H9 (cell line): Measurements from ENCODE around the gene NFE2L2. TPM values are rescaled to one million over a fixed set of nuclear protein-coding genes. Genes with fewer than 3 reads are reported as not detected.

Experiments used
- DNase-seq: peaks from one replicate; pipeline ENCODE4 v3.0.0-alpha.2; 2017
- H2AFZ ChIP-seq: one replicate; pipeline ENCODE4 v1.6.1; 2013; ENCODE audit warnings: mild to moderate bottlenecking, low read length, control low read depth, moderate library complexity
- H2AK5ac ChIP-seq: 2 replicates; pipeline ENCODE4 v1.6.1; 2013; ENCODE audit warnings: low read length, control low read depth, mixed read lengths; ENCODE audit not compliant: insufficient read length
- H2BK120ac ChIP-seq: one replicate; pipeline ENCODE4 v1.6.1; 2013; ENCODE audit warnings: low read depth, mild to moderate bottlenecking, low read length, control low read depth, inconsistent platforms; ENCODE audit not compliant: poor library complexity, severe bottlenecking
- H2BK12ac ChIP-seq: 2 replicates; pipeline ENCODE4 v1.6.1; 2013; ENCODE audit warnings: low read length, control low read depth, mixed read lengths, low read depth; ENCODE audit not compliant: insufficient read length
- H2BK15ac ChIP-seq: 2 replicates; pipeline ENCODE4 v1.6.1; 2013; ENCODE audit warnings: low read depth, low read length, control low read depth
- H2BK20ac ChIP-seq: one replicate; pipeline ENCODE4 v1.6.1; 2013; ENCODE audit warnings: low read depth, mild to moderate bottlenecking, low read length, control low read depth, inconsistent platforms; ENCODE audit not compliant: poor library complexity, severe bottlenecking
- H2BK5ac ChIP-seq: 2 replicates; pipeline ENCODE4 v1.6.1; 2013; ENCODE audit warnings: low read length, control low read depth, mixed read lengths; ENCODE audit not compliant: insufficient read length
- H3K14ac ChIP-seq: 2 replicates; pipeline ENCODE4 v1.6.1; 2013; ENCODE audit warnings: low read length, control low read depth; ENCODE audit not compliant: insufficient read depth
- H3K18ac ChIP-seq: 2 replicates; pipeline ENCODE4 v1.6.1; 2013; ENCODE audit warnings: low read depth, mild to moderate bottlenecking, mixed read lengths, low read length, control low read depth; ENCODE audit not compliant: insufficient read length
- H3K23ac ChIP-seq: 2 replicates; pipeline ENCODE4 v1.6.1; 2013; ENCODE audit warnings: low read length, control low read depth, mixed read lengths, low read depth; ENCODE audit not compliant: insufficient read length
- H3K23me2 ChIP-seq: 2 replicates; pipeline ENCODE4 v1.6.1; 2013; ENCODE audit warnings: low read depth, mild to moderate bottlenecking, mixed read lengths, low read length, control low read depth; ENCODE audit not compliant: insufficient read length, poor library complexity, severe bottlenecking
- H3K27ac ChIP-seq: 2 replicates; pipeline ENCODE4 v1.5.1; 2013; ENCODE audit warnings: low read length, control low read depth, mixed read lengths, low read depth; ENCODE audit not compliant: insufficient read length
- H3K27me3 ChIP-seq: 2 replicates; pipeline ENCODE4 v1.6.1; 2013; ENCODE audit warnings: low read length, control low read depth, inconsistent platforms; ENCODE audit not compliant: insufficient read depth
- H3K4ac ChIP-seq: 2 replicates; pipeline ENCODE4 v1.6.1; 2013; ENCODE audit warnings: low read depth, mild to moderate bottlenecking, control low read depth, inconsistent platforms, low read length, moderate library complexity
- H3K4me1 ChIP-seq: 2 replicates; pipeline ENCODE4 v1.6.1; 2013; ENCODE audit warnings: low read length, control low read depth, inconsistent platforms; ENCODE audit not compliant: insufficient read depth
- H3K4me2 ChIP-seq: 2 replicates; pipeline ENCODE4 v1.6.1; 2013; ENCODE audit warnings: low read length, control low read depth, mixed read lengths; ENCODE audit not compliant: insufficient read length, insufficient read depth
- H3K56ac ChIP-seq: 2 replicates; pipeline ENCODE4 v1.6.1; 2013; ENCODE audit warnings: low read depth, mild to moderate bottlenecking, mixed read lengths, low read length, control low read depth; ENCODE audit not compliant: insufficient read length
- H3K79me1 ChIP-seq: 2 replicates; pipeline ENCODE4 v1.6.1; 2013; ENCODE audit warnings: low read depth, mild to moderate bottlenecking, moderate library complexity, low read length, control low read depth, inconsistent platforms; ENCODE audit not compliant: insufficient read depth, poor library complexity, severe bottlenecking
- H3K79me2 ChIP-seq: 2 replicates; pipeline ENCODE4 v1.6.1; 2013; ENCODE audit warnings: low read length, control low read depth, inconsistent platforms; ENCODE audit not compliant: insufficient read depth
- H3K9ac ChIP-seq: 2 replicates; pipeline ENCODE4 v1.6.1; 2013; ENCODE audit warnings: low read length, control low read depth, mixed read lengths; ENCODE audit not compliant: insufficient read length; ENCODE audit errors: extremely low read depth
- H3K9me3 ChIP-seq: one replicate; pipeline ENCODE4 v1.6.1; 2013; ENCODE audit warnings: low read depth, low read length, inconsistent platforms; ENCODE audit not compliant: control insufficient read depth
- H3T11ph ChIP-seq: one replicate; pipeline ENCODE4 v1.6.1; 2013; ENCODE audit warnings: mild to moderate bottlenecking, low read length, control low read depth, inconsistent platforms
- H4K20me1 ChIP-seq: one replicate; pipeline ENCODE4 v1.6.1; 2013; ENCODE audit not compliant: control insufficient read depth, insufficient read length, insufficient read depth
- H4K5ac ChIP-seq: 2 replicates; pipeline ENCODE4 v1.6.1; 2013; ENCODE audit warnings: low read depth, mild to moderate bottlenecking, mixed read lengths, low read length, control low read depth; ENCODE audit not compliant: insufficient read length
- H4K8ac ChIP-seq: replicated peaks from 2 replicates; pipeline ENCODE4 v1.6.1; 2013; ENCODE audit warnings: low read length, control low read depth, mixed read lengths, low read depth; ENCODE audit not compliant: insufficient read length
- H4K91ac ChIP-seq: 2 replicates; pipeline ENCODE4 v1.6.1; 2013; ENCODE audit warnings: low read depth, mild to moderate bottlenecking, moderate library complexity, mixed read lengths, low read length, control low read depth; ENCODE audit not compliant: insufficient read length
- H3K27ac Mint-ChIP-seq, 3 experiments: 2 replicates in 2 of 3; 3 replicates in 1 of 3; pipeline ENCODE4 v1.8.0; 2020 to 2021; ENCODE audit warnings: mixed read lengths in 3 of 3, mild to moderate bottlenecking in 1 of 3, moderate library complexity in 1 of 3
- H3K27me3 Mint-ChIP-seq: 2 replicates; pipeline ENCODE4 v1.8.0; 2021; ENCODE audit warnings: low read depth, mild to moderate bottlenecking, moderate library complexity, mixed read lengths
- H3K36me3 Mint-ChIP-seq, 3 experiments: 2 replicates in 2 of 3; 3 replicates in 1 of 3; pipeline ENCODE4 v1.8.0; 2020 to 2021; ENCODE audit warnings: low read depth in 3 of 3, mixed read lengths in 3 of 3; ENCODE audit not compliant: insufficient read depth in 1 of 3
- H3K4me1 Mint-ChIP-seq, 2 experiments: 2 replicates each; pipeline ENCODE4 v1.8.0; 2020; ENCODE audit warnings: mixed read lengths in 2 of 2
- H3K4me3 Mint-ChIP-seq, 2 experiments: 2 replicates in 1 of 2; 3 replicates in 1 of 2; pipeline ENCODE4 v1.8.0; 2020 to 2021; ENCODE audit warnings: mild to moderate bottlenecking in 2 of 2, mixed read lengths in 2 of 2, moderate library complexity in 1 of 2
- H3K9me3 Mint-ChIP-seq, 2 experiments: 2 replicates in 1 of 2; 3 replicates in 1 of 2; pipeline ENCODE4 v1.8.0; 2020; ENCODE audit warnings: mild to moderate bottlenecking in 2 of 2, mixed read lengths in 2 of 2, moderate library complexity in 1 of 2
- total RNA-seq: library from RNA; stranded (reverse); gene quantifications from 2 replicates; pipeline ENCODE4 v1.2.1, GENCODE V29; 2021
- TF ChIP-seq, protein P1 (sequence below): fragments of 200-600 bp; sonication (generic); conservative IDR thresholded peaks from 3 replicates; pipeline ENCODE4 v1.8.0; 2021; ENCODE audit warnings: antibody characterized with exemption, mild to moderate bottlenecking

The NFE2L2 gene
- total RNA-seq, 1 experiment from 2014 or later: 42.5 TPM

DNA sequence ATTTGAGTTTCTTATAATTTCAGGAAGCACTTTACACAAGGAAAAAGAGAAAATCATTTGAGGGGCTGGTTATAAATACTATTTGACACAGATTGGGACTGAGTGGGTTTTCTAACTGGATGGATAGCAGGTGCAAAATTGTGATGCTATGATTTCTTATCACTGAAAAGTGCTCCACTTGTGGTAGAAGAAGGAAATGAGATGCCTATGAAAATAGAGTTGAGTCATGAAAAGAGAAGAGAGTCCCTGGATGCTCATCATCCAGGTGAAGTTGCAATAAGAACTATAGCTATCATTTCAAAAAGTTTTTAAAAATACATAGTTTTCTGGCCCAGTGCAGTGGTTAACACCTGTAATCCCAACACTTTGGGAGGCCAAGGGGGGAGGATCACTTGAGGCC lies 39.4 kb upstream of the NFE2L2 start:
- H4K8ac ChIP-seq: no peak overlapping the region
- no peak overlapping the region for H3K27ac ChIP-seq
- DNase-seq: no peak
- H3K36me3 Mint-ChIP-seq: no peaks in the 10 kb centered on the region
- H3K23me2 ChIP-seq: no peaks in the 10 kb centered on the region
- no peak overlapping the region for H3T11ph ChIP-seq
- H3K27me3 Mint-ChIP-seq: peaks cover 4% of the 10 kb centered on the region
- no peak overlapping the region for H2BK5ac ChIP-seq
- H2BK20ac ChIP-seq: no peak overlapping the region
- no peaks in the 10 kb centered on the region for H3K9me3 ChIP-seq
- H3K4ac ChIP-seq: no peak overlapping the region
- H3K79me1 ChIP-seq: no peaks in the 10 kb centered on the region
- no peaks in the 10 kb centered on the region for H4K20me1 ChIP-seq
- no peak overlapping the region for H3K18ac ChIP-seq
- H2BK12ac ChIP-seq: no peak overlapping the region
- no peak overlapping the region for H4K91ac ChIP-seq
- H3K4me1 Mint-ChIP-seq: no peaks in the 10 kb centered on the region
- H3K27ac Mint-ChIP-seq: no peak overlapping the region
- H3K23ac ChIP-seq: no peak overlapping the region
- TF ChIP-seq, protein P1, sequence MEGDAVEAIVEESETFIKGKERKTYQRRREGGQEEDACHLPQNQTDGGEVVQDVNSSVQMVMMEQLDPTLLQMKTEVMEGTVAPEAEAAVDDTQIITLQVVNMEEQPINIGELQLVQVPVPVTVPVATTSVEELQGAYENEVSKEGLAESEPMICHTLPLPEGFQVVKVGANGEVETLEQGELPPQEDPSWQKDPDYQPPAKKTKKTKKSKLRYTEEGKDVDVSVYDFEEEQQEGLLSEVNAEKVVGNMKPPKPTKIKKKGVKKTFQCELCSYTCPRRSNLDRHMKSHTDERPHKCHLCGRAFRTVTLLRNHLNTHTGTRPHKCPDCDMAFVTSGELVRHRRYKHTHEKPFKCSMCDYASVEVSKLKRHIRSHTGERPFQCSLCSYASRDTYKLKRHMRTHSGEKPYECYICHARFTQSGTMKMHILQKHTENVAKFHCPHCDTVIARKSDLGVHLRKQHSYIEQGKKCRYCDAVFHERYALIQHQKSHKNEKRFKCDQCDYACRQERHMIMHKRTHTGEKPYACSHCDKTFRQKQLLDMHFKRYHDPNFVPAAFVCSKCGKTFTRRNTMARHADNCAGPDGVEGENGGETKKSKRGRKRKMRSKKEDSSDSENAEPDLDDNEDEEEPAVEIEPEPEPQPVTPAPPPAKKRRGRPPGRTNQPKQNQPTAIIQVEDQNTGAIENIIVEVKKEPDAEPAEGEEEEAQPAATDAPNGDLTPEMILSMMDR: no peak
- no peak overlapping the region for H2AFZ ChIP-seq
- no peak overlapping the region for H3K4me3 Mint-ChIP-seq
- no peak overlapping the region for H2BK15ac ChIP-seq
- H3K14ac ChIP-seq: no peak overlapping the region
- H3K9ac ChIP-seq: no peak overlapping the region
- no peaks in the 10 kb centered on the region for H3K9me3 Mint-ChIP-seq
- H3K4me1 ChIP-seq: no peaks in the 10 kb centered on the region
- no peaks in the 10 kb centered on the region for H3K27me3 ChIP-seq
- H2BK120ac ChIP-seq: no peak overlapping the region
- H3K4me2 ChIP-seq: no peak overlapping the region
- no peaks in the 10 kb centered on the region for H3K79me2 ChIP-seq
- no peak overlapping the region for H4K5ac ChIP-seq
- no peak overlapping the region for H2AK5ac ChIP-seq
- H3K56ac ChIP-seq: no peak overlapping the region
